ENCODE results near the gene EFCAB10. TPM values are rescaled to one million over a fixed set of nuclear protein-coding genes. Genes with fewer than 3 reads are reported as not detected.

EFCAB10 gene
- total and polyA plus RNA-seq, 2 donors: not detected

DNA sequence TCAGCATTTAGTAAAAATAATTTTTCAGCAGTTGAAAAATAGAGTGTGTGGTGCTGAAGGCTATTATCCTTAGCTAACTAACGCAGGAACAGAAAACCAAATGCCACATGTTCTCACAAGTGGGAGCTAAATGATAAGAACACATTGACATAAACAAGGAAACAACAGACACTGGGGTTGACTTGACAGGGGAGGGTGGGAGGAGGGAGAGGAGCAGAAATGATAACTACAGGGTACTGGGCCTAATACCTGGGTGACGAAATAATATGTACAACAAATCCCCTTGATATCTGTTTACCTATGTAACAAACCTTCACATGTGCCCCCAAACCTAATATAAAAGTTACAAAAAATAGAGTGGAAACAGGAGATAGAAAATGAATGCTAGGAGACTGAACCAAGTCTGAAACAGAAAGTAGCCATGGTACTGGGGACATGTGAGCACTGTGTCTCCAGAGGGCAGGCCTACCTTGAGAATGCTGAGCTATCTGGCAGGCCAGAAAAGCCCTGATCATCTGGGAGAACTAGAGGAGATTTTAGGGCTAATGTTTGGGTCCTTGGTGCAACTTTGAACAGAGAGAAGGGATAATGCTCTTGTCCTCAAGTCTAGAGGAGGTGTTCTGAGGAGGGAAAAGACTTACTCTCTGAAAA lies 4.7 kb upstream of the EFCAB10 start:
- no peaks in the 10 kb centered on the region for H3K36me3 ChIP-seq (ENCODE audit: insufficient read depth)
- 91% methylated on average over 2 of the region's 2 CpGs for WGBS
- H3K4me1 ChIP-seq (ENCODE audit: insufficient read depth): no peaks in the 10 kb centered on the region
- H3K4me3 ChIP-seq (ENCODE audit: low read depth, low read length): no peak overlapping the region
- H3K27ac ChIP-seq (ENCODE audit: low read depth): no peak overlapping the region
- no peak for DNase-seq (ENCODE audit: extremely low spot score)

DNA sequence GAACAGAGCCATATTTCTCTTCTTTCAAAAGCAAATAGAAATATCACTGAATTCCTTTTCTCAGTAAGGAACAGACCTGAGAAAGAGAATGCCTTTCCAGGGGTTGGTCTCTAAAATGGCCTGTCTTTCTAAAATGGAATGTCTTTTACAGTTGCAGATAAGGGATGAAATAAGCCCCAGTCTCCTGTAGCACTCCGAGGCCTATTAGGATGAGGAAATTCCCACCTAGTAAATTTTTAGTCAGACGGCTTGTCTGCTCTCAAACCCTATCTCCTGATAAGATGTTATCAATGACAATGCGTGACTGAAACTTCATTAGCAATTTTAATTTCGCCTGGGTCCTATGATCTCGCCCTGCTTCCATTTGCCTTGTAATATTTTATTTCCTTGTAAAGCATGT lies 2.9 kb upstream of the EFCAB10 start:
- no peak for DNase-seq (ENCODE audit: extremely low spot score)
- Histone ChIP-seq H3K27ac (ENCODE audit: low read depth) (no peak overlapping the region), H3K4me1 (ENCODE audit: insufficient read depth) (no peaks in the 10 kb centered on the region), H3K36me3 (ENCODE audit: insufficient read depth) (no peaks in the 10 kb centered on the region), H3K4me3 (ENCODE audit: low read depth, low read length) (no peak overlapping the region)
- WGBS: 80% methylated on average over 5 of the region's 5 CpGs

DNA sequence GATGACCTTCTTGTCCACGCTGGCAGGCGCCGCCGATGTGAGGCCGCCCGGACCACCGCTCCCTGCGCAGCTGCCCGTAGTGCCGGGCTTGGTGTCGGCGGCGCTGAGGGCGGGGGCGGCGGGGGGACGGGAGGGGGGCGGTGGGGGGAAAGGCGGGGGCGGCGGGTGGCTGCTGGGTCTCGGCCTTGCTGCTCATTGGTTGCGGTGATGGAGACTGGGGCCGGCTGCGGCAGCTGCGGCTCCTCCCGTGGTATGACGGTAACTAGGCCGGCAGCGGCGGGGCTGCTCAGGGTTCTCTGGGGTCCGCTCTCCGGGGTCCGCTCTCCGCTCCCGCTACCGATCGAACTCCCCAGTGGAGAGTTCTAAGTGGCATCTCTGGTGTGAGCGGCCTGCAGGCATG lies 1.8 kb upstream of the EFCAB10 start:
- no peak for DNase-seq (ENCODE audit: extremely low spot score)
- Histone ChIP-seq H3K4me3 (ENCODE audit: low read depth, low read length) (no peak overlapping the region), H3K4me1 (ENCODE audit: insufficient read depth) (no peaks in the 10 kb centered on the region), H3K27ac (ENCODE audit: low read depth) (no peak overlapping the region), H3K36me3 (ENCODE audit: insufficient read depth) (no peaks in the 10 kb centered on the region)
- WGBS: 82% methylated on average over 39 of the region's 39 CpGs

DNA sequence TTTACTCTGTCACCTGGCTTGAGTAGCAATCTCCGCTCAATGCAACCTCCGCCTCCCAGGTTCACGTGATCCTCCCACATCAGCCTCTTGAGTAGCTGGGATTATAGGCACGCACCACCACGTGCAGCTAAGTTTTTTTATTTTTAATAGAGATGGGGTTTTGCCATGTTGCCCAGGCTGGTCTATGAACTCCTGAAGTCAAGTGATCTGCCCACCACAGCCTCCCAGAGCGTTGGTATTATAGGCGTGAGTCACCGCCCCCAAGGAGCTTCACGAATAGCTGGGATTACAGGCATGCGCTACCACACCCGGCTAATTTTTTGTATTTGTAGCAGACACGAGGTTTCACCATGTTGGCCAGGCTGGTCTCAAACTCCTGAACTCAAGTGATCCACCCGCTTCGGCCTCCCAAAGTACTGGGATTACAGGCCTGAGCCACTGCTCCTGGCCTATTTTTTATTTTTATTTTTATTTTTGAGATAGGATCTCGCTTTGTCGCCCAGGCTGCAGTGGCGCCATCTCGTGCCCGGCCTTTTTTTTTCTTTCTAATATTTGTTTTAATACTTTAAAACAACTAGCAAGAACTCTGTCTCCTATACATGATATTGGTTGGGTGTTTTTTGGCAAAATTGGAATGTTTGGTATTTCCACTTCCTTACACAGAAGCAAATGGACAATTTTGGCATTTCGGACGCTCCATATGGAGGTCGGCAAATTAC lies 1.1 kb downstream of the EFCAB10 start:
- Histone ChIP-seq H3K36me3 (ENCODE audit: insufficient read depth) (no peaks in the 10 kb centered on the region), H3K27ac (ENCODE audit: low read depth) (no peak overlapping the region), H3K4me1 (ENCODE audit: insufficient read depth) (no peaks in the 10 kb centered on the region), H3K4me3 (ENCODE audit: low read depth, low read length) (no peak overlapping the region)
- no peak for DNase-seq (ENCODE audit: extremely low spot score)
- 87% methylated on average over 22 of the region's 22 CpGs for WGBS

DNA sequence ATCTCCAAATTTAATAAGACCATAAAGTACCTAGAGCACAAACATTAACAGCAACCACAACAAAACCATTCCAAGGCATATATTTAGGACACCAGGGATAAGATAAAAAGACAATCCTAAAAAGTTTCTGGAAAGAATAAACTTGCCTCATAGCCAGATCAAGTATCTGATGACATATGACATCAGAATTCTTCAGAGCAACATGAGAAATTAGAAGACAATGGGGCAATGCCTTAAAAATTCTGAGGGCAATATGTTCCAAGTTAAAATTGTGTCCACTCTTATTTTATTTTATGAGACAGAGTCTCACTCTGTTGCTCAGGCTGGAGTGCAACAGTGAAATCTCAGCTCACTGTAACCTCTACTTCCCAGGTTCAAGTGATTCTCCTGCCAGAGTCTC lies 2.8 kb downstream of the EFCAB10 start:
- no peak overlapping the region for H3K27ac ChIP-seq (ENCODE audit: low read depth)
- DNase-seq (ENCODE audit: extremely low spot score): no peak
- H3K4me3 ChIP-seq (ENCODE audit: low read depth, low read length): no peak overlapping the region
- H3K4me1 ChIP-seq (ENCODE audit: insufficient read depth): no peaks in the 10 kb centered on the region
- no peaks in the 10 kb centered on the region for H3K36me3 ChIP-seq (ENCODE audit: insufficient read depth)

DNA sequence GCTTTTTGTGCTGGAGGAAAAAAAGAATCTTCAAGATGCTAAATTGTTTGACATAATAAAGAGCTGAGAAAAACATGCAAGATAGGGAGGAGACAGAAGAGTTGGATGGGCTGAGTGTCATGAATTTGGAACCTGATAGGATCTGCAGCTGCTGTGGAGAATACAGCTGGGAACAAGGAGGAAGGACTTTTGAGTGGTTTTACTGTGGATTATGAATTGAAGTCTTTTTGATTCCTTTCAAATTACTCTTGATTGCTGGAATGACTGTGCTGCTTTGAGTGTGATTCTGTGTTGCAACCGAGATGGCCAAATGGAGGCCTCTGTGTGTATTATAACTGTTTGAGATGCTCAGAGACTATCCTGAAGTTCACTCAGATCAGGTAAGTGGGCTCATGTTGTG lies 4.0 kb downstream of the EFCAB10 start:
- DNase-seq (ENCODE audit: extremely low spot score): no peak
- WGBS: 61% methylated on average over 1 of the region's 1 CpG

DNA sequence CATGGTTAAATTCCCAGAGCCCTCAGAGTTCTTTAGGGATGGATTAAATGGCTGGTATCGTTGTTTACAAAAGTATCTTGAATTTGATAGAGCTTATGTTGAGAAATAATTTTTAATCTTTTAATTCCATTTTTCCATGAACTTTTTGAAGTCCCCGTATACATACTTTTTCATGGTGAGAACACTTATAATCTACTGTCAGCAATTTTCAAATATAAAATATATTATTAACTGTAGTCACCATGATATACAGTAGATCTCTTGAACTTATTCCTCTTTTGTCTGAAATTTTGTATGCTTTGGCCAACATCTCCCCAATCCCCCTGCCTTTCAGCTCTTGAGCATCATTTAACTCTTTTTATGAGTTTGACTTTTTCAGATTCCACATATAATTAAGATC lies 9.4 kb downstream of the EFCAB10 start:
- H3K4me1 ChIP-seq (ENCODE audit: insufficient read depth): no peaks in the 10 kb centered on the region
- 85% methylated on average over 2 of the region's 2 CpGs for WGBS
- H3K36me3 ChIP-seq (ENCODE audit: insufficient read depth): no peaks in the 10 kb centered on the region
- no peak overlapping the region for H3K27ac ChIP-seq (ENCODE audit: low read depth)
- DNase-seq (ENCODE audit: extremely low spot score): no peak
- no peak overlapping the region for H3K4me3 ChIP-seq (ENCODE audit: low read depth, low read length)

More for the DNA sequence above, 4.0 kb downstream of the EFCAB10 start:
- H3K36me3 ChIP-seq (ENCODE audit: insufficient read depth): no peaks in the 10 kb centered on the region
- H3K4me3 ChIP-seq (ENCODE audit: low read depth, low read length): no peak overlapping the region
- no peak overlapping the region for H3K27ac ChIP-seq (ENCODE audit: low read depth)
- H3K4me1 ChIP-seq (ENCODE audit: insufficient read depth): no peaks in the 10 kb centered on the region

DNA sequence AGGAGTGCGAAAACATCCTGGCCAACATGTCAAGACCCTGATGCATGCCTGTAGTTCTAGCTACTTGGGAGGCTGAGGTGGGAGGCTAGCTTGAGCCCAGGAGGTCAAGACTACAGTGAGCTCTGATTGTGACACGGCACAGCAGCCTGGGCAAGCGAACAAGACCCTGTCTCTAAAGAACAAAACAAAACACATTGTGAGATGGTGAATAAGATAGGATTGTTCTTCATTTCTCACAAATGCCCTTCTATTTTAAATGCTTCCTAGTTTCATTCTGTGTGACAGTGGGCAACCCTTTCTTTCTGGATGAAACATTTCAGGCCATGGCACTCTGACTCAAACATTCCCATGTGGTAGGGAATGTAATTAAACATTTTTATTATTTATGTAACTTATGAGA lies 13.5 kb downstream of the EFCAB10 start:
- DNase-seq (ENCODE audit: extremely low spot score): no peak
- Histone ChIP-seq H3K4me1 (ENCODE audit: insufficient read depth) (no peaks in the 10 kb centered on the region), H3K36me3 (ENCODE audit: insufficient read depth) (peaks cover 4% of the 10 kb centered on the region), H3K4me3 (ENCODE audit: low read depth, low read length) (no peak overlapping the region), H3K27ac (ENCODE audit: low read depth) (no peak overlapping the region)
- 89% methylated on average over 3 of the region's 3 CpGs for WGBS

DNA sequence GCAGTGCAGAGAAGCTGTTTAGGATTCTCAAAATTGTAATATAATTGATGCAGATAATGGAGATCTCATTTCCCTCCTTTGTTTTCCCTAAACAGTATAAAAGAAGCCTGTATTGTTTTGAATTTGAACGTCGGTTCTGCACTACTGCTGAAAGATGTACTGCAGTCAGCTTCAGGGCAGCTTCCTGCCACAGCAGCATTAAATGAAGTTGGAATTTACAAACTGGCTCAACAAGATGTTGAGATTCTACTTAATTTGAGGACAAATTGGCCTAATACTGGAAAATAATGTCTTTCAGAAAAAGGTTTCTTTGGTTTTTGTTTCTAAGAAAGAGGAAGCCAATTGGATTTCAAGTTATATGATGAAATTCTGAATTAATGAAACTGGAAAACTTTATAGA lies 14.3 kb downstream of the EFCAB10 start:
- WGBS: 61% methylated on average over 2 of the region's 2 CpGs

DNA sequence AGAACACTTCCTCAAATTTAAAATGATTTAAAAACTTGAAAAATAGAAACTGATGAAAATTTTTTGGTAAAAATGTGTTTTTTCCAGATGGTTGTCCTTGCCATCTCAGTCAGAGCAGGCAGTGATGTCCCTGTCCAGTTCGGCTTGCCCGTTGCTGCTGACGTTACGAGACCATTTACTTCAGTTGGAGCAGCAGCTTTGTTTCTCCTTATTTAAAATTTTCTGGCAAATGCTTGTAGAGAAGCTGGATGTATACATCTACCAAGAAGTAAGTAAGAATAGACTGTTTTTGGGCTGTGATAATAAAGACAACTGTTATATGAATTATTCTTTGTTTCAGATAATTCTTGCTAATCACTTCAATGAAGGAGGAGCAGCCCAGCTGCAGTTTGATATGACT lies 16.1 kb downstream of the EFCAB10 start:
- no peak overlapping the region for H3K4me3 ChIP-seq (ENCODE audit: low read depth, low read length)
- no peak for DNase-seq (ENCODE audit: extremely low spot score)
- peaks cover 4% of the 10 kb centered on the region for H3K36me3 ChIP-seq (ENCODE audit: insufficient read depth)
- 99% methylated on average over 4 of the region's 4 CpGs for WGBS
- H3K4me1 ChIP-seq (ENCODE audit: insufficient read depth): no peaks in the 10 kb centered on the region
- no peak overlapping the region for H3K27ac ChIP-seq (ENCODE audit: low read depth)

More for the DNA sequence above, 14.3 kb downstream of the EFCAB10 start:
- no peak for DNase-seq (ENCODE audit: extremely low spot score)
- no peaks in the 10 kb centered on the region for H3K4me1 ChIP-seq (ENCODE audit: insufficient read depth)
- no peak overlapping the region for H3K27ac ChIP-seq (ENCODE audit: low read depth)
- H3K36me3 ChIP-seq (ENCODE audit: insufficient read depth): peaks cover 4% of the 10 kb centered on the region
- H3K4me3 ChIP-seq (ENCODE audit: low read depth, low read length): no peak overlapping the region

DNA sequence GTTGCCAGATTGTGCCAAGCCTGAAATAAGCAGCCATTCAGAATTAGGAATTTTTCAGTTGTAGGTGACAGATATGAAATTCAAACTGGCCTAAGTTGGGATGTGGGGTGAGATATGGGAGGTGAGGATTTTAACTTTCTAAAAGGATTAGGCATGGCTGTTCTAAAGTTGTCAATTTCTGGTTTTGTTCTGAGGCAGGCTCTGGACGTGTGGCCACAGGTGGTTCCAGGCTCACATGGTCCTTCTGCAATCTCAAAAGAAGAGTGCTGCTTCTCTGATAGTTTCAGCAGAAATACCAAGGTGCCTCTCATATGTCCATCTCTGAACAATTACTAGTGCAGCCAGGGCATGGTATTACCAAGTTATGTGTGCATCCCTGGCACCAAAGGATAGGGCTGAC lies 21.4 kb downstream of the EFCAB10 start:
- Histone ChIP-seq H3K4me1 (ENCODE audit: insufficient read depth) (no peaks in the 10 kb centered on the region), H3K4me3 (ENCODE audit: low read depth, low read length) (no peak overlapping the region), H3K27ac (ENCODE audit: low read depth) (no peak overlapping the region), H3K36me3 (ENCODE audit: insufficient read depth) (peaks cover 4% of the 10 kb centered on the region)
- no peak for DNase-seq (ENCODE audit: extremely low spot score)
- 87% methylated on average over 1 of the region's 1 CpG for WGBS

DNA sequence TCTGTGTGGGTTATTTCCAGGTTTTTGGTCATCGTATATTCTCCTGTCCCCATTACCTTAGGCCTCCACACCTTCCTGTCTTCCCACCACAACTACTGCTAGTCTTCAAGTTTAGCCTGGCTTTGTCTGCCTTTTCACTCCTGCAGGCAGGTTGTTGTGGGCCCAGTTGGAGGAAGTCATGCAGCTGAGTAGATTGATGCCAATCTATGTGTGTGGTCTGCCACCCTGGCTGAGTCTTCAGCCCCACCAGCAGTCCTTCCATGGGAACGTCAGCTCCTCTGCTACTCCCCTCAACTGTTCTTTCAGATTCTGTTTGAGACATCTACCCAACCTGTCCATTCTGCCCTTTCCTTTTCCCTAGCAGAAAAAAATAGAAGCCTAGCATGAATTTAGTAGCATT lies 43.0 kb downstream of the EFCAB10 start:
- Histone ChIP-seq H3K36me3 (ENCODE audit: insufficient read depth) (peaks cover 11% of the 10 kb centered on the region), H3K27ac (ENCODE audit: low read depth) (no peak overlapping the region), H3K4me3 (ENCODE audit: low read depth, low read length) (no peak overlapping the region), H3K4me1 (ENCODE audit: insufficient read depth) (peaks cover 2% of the 10 kb centered on the region)
- DNase-seq (ENCODE audit: extremely low spot score): no peak
- 75% methylated on average over 2 of the region's 2 CpGs for WGBS

DNA sequence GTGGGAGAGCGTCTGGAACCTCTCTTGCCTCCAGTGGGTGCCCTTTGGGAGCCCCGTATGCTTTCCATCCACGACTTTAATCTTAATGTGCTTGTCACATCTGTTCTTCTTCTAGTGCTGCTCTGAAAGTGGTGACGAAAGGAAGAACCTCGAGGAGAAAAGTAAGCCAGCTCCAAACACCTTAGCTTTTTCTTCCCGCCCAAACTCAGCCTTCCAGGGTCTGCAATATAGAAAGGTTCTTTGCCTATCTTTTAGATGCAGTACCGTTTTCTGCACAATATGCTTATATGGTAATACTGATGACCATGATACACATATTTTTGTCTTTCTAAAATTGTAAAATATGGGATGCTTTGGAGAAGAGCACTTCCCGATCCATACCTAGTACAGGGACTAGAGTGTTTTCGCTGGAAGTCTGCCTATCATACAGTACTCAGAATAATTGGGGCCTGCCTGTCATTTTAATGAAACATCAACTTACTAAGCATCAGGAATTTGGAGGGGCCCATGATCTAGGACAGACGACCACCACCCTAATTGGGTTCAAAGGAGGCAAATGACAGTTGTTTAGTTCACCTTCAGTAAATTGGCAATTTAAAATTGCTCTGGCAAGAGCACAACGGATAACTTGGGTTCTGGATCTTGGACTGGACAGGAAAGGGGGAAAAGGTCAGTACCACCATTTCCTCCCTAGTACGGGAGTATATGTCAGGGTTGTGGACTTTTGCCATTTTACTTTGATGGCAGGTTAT lies 48.4 kb downstream of the EFCAB10 start:
- Histone ChIP-seq H3K27ac (ENCODE audit: low read depth) (no peak overlapping the region), H3K36me3 (ENCODE audit: insufficient read depth) (peaks cover 3% of the 10 kb centered on the region), H3K4me3 (ENCODE audit: low read depth, low read length) (peak overlapping the region; percentile 84), H3K4me1 (ENCODE audit: insufficient read depth) (peaks cover 2% of the 10 kb centered on the region)
- no peak for DNase-seq (ENCODE audit: extremely low spot score)
- WGBS: 33% methylated on average over 12 of the region's 12 CpGs

All from urinary bladder (tissue), 4 donors.